HG03159 (cell line): ENCODE measurements around the gene DST.
A peak's percentile ranks its signal among the peaks of the same experiment; 100 is the strongest.

Experiments
- ATAC-seq: cut with Tn5 transposase; IDR thresholded peaks from one replicate; pipeline ENCODE4 v1.9.1; 2021; ENCODE audit warnings: mild to moderate bottlenecking, moderate library complexity; ENCODE audit not compliant: unreplicated experiment

Gene DST

DNA sequence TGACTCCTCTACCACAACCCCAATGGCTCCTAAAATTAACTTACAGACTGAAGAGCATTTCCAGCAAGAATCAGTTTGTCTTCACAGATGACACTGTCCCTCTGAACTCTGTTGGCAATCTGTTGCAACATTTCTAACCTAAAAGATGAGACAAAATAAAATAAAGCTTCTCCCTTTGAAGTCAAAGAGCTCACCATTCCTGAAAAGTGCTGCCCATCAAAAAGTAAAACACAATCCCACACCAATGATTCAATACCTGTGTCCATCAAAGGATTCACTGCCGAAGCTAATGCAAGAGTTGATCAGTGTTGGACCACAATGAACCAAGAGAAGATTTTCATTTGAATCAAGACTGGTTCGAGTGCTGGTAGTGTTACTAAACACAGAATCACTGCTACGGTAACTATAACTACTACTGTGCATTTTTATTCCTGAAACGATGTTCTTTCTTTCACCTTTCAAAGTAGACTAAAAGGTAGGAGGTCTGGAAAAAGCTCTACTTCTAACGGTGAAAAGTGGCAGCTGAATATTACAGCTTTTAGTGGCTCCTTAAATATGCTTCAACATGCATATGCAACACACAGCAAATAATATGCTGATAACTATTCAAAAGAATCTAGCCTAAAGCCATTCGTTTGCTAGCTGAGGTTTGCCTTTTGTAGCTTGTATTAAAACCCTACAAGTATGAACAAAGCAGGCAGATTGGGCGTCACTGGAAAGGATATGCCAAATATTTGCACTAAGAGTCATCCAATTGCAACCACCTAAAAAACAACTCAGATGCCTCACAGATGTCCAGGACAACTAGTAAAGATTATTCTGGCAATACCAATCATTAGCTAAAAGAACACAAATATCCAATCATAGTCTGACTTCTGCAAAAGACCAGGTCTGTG lies at the start of gene DST:
Gene DST, minus strand, starts transcription at position 524 of the 896 bp plus-strand sequence.
- ATAC-seq = no peak

DNA sequence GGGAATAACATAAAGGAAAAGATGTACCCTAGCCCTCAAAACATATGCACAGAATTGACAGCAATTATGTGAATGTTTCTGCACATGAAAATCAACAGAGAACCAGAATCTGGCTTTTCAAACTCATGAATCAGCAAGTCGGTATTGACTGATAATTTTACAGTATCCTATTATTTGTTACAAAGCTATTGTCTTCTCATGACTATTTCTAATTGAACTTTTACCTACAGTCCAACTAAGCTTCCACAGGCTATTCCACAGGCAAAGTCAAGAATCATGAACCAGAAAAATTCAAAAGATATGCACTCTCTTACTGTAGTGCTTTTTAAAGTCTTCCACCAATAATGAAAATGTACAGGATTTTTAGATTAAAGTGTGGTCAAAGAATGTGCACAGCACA lies 49.1 kb upstream of the DST start:
- ATAC-seq = no peak

DNA sequence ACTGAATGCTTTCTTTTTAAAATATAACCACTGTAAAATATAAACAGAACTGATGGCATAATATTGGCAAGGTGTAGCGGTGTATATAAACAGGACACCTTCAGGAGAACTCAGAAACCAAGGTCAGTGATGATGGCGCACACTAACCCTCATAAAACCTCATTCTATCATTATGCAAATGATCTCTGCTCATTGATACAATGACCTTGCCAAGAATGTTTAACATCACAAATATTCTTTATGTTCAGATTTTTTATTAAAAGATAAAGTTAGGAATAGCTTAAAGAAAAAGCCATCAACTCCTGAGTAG lies 48.6 kb upstream of the DST start:
- ATAC-seq = no peak

DNA sequence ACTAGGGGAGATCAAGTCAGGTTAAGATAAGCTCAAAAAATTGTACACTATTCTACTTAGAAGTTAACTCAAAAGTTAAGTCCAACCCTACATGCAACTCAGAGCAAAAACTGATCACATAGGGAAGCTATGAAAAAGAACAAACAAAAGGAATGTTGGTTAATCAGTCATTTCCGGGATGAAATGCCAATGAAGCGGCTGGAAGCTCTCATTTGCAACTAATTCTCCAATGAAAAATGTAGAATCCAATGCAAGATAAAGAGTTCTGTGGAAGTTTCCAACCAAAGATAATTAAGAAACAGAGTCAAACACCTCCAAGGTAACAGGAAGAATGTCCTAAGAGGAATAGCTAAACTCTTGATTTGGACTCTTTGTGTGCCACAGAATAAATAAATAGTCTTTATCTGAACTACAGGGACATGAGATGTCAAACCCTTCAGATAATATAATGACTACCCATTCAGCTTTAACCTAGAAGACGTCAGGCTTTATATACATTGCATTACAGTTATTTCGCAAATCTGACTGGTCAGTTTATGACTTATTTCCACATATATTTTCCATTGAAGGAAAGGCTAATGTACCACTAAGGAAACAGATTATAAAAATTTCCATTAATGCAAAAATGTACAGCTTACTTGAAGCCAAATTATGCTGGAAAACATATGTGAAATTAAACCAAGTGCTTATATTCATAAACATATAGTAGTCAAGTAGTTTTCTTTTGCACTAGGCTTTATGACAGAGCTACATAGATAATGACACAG lies 48.0 kb upstream of the DST start:
- ATAC-seq = no peak

DNA sequence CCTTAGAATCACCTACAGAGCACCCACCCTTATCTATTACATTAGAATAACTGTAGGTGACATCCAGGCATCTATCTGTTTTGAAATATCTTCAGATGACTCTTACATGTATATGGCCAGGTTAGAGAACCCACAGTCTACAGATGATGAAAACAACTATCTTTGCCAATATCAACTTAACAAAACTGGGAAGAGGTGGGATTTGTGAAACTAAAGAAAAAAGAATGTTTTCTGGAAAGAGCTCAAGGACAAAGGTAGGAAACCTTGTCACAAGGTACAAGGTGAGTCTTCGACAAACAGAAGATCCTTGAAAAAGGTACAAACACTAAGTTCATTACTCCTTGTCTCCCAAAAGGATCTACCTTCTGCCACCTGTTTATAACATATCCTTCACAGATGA lies 47.0 kb upstream of the DST start:
- ATAC-seq = no peak

DNA sequence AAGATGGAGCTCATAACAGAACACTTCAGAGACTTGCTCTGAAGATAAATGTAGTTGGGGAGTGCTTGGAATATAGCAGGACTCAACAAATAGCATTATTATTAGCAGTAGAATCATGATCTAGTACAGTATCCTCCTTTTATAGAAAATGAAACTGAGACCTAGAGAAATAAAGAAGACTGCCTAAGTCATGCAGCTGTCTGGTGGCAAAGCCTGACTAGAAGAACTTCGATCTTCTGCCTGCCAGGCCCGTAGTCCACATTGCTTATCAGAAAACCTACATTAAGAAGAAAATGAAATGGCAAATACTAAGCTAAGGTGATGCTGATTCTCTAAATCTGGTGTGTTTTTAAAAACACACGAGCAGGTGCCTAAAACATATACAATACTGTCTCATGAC lies 46.4 kb upstream of the DST start:
- peak; percentile 71 for ATAC-seq

DNA sequence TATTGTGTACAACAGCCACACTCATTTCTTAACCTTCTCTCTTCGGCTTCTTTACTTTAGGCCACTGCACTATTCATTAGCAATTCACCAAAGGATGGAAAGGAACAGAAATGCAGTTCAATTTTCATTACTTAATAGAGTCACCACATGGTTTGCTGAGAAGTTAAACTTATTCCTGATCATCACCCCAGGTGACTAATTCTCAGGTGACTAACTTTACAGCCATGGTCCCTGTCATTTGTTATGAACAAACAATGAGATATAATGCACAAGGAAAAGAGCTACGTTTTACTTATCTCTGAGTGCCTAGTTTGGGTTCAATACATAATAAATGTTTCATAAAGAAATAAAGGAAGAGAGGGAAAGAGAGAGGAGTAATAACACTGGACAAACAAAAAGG lies 45.8 kb upstream of the DST start:
- no peak for ATAC-seq

DNA sequence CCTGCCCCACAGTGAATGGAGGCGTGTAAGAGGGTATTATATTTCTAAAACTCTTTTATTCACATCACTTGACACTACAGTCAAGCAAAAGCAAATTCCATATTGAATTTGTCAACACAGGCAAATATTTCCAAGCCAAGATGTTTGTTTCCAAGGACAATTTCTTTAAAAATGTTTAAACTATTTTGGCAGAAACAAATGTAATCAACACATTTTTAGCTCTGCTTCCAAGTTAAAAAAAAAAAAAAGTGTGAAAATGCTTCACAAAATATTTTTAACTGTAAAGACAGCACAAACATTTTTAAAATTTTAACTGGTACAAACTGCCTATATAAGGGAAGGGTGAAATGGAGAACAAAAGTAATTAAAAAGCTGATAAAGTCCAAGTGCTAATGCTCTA lies 44.9 kb upstream of the DST start:
- ATAC-seq = no peak

DNA sequence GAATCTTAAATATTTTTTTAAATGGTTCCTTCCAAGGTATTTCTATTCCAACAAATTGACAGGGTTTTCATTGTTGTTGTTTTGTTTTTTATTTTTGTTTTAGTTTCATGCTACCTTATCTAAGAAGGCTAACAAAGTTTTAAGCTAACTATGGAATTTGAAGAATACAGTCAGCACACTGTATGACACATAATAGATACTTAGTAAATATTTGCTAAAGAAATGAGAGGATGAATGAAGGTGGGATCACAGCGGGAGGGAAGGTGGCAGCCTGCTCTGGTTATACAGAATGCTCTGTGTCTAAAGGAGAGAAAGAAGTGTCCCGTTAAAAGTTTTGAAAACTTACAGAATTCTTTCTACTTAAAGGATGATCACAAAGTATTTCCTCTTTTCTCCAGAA lies 43.7 kb upstream of the DST start:
- ATAC-seq = no peak

DNA sequence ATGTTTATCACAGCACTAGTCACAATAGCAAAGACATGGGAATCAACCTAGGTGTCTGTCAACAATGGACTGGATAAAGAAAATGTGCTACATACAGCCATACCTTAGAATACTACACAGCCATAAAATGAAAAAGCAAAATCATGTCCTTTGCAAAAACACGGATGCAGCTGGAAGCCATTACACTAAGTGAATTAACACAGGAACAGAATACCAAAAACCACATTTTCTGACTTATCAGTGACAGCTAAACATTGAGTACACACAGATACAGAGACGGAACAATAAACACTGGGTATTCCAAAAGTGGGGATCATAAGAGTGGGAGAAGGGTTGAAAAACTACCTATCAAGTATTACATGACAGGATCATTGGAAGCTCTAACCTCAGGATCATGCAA lies 43.3 kb upstream of the DST start:
- ATAC-seq = no peak

DNA sequence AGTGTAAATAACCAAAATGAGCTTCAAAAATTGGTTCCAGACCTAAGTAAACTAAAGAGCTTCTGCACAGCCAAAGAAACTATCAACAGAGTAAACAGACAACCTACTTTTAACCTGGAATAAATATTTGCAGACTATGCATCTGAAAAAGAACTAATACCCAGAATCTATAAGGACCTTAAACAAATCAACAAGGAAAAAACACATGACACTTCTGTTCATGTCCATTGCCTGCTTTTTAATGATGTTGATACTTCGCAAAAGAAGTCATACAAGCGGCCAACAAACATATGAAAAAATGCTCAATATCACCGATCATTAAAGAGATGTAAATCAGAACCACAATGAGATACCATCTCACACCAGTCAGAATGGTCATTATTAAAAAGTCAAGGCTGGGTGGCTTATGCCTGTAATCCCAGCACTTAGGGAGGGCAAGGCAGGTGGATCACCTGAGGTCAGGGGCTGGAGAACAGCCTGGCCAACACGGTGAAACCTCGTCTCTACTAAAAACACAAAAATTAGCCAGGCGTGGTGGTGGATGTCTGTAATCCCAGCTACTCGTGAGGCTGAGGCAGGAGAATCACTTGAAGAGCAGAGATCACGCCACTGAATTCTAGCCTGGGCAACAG lies 42.5 kb upstream of the DST start:
- ATAC-seq = no peak

DNA sequence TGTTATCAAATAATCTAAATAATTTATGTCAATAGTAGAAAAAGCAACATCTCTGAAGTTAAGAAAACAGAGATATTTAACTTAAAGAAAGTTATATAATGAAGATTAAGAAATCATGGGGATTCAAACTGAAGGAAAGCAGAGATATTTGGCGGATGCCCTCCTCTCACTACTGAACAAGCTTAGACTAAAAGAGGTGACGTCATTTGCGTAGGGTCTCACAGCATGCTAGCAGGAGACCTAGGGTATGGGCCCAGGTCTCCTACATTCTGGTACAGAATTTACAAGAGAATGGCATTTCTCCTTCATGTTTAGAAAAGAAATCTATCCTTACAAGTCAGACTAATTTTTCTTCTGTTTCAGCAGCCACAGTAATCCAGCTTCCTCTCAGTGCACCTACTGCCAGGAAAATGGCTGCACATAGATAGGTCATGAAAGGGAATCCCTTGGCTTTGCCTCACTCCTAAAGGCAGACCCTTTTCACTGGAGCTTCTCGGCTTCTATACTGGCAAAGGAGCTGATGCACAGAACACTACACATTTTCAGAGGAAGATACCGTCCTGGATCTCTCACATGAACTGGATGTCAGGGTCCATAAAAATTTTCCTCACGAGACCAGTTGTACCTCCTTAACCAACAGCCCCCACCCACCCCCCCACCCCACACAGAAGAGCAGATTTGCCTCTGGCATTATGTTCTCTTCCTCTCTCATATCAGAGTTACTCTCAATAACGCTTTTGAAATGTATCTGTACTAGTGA lies 41.8 kb upstream of the DST start:
- ATAC-seq = no peak

DNA sequence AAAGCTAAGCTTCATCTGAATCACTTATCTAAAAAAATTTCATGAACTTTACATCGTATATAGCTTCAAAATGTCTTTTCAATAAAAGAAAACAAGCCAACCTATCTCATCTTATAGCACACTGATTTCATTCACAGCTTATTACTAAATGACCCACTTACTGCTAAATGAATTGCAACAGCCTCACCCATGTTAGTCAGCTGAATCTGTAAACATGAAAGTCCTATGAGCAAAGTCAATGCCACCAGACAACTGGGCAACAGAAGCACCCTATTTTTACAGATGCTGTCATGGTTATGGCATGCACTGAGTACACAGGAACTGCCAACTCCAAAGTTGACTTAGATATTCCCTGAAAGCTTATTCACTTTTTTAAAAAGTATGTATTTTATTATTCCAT lies 41.2 kb upstream of the DST start:
- ATAC-seq = no peak

DNA sequence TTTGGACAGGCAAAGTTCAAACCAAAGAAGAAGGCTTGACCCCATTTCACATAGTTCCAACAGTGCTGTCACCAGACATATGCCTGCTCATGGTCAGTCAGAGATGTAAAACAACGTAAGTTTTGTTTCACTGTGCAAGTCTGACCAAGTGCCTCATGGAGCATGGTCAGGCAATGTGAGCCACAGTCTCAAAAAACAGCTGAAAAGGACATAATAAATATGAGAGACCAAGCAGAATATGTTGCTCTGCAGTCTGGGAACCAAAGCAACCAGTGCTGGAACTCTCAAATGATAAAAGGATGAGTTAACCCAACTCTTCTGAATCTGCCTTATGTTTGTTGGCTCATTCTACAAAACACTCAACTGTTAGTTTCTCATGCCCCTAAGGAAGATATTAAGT lies 39.9 kb upstream of the DST start:
- no peak for ATAC-seq

DNA sequence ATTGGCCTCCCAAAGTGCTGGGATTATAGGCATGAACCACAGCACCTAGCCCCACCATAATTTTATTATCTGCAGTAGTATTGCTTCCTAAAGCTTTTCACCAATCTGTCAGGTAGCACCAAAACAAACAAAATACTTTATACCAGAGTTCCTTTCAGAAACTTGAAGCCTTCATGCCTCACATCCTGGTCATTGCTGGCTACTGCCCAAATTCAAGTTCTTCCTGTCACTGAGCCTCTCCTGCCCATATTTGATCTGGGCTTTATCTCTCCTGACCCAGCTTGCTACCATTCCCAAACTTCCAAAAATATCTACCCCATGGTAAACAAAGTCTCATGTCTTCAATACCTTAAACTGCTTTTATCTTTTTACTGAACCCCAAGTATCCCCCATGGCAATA lies 34.9 kb upstream of the DST start:
- ATAC-seq = no peak

DNA sequence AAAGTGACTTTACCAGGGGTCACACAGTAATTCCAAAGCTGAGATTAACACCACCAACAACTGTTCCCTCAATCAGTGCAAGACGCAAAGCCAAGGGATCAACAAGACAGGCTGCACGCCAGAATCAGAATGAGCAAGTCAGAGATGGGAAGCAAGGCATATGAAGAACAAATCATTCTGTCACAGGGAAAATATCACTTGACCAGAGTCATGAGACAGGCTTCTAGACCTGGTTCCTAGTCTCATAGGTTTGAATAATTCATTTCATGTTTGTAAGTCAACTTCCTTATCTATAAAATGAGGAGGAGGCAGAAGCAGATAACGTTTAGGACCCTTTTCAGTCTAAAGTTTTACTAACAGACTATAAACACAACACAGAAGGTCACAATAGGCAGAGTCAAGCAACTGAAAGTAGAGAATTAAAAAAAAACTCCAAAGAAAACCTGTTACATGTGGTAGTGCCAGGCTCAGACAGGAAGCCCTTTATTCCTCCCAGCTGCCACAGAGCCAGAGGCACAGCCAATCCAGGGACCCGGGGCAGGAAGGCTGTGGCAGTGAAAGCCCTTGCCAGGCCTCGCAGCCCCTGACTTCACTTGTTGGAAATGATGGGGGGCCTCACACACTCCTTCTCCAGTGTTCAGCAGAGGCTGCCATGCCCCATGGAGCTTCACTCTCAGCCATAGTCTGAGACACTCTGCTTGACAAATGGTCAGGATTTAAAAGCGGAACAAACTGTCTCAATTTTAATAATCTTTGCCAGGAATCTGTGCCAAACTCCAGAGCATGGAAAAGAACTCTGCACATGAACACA lies 29.2 kb upstream of the DST start:
- no peak for ATAC-seq

DNA sequence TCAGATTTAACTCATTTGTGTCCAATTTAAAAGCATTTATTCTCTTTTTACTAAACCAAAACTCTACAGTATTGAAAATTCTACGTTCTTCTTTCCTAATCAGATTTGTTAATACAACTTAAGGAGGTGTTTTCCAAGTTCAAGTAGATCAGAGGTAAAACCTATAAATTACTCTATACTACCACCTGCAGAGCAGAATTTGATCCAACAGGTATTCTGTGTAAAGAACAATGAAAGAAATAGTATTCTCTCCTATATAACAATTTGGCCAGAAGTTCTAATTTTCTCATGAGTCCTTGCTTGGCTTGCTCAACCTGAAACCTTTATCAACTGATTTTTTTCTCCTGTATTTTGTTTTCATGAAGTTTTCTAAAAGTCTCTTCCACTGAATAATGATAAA lies 28.5 kb upstream of the DST start:
- ATAC-seq = no peak

DNA sequence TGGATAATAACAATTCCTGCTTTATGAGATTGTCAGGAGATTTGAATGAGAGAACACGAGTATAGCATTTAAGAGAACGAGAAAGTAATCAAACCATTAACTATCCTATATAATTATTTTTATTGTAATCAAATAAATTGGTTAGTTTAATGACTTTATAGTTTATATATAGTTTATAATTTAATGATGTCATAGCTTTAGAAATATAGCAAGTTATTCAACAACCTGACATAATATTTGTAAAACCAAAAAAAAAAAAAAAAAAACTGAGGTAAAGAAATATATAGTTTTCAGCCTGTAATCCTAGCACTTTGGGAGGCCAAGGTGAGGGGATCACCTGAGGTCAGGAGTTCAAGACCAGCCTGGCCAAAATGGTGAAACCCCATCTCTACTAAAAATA lies 26.4 kb upstream of the DST start:
- no peak for ATAC-seq

DNA sequence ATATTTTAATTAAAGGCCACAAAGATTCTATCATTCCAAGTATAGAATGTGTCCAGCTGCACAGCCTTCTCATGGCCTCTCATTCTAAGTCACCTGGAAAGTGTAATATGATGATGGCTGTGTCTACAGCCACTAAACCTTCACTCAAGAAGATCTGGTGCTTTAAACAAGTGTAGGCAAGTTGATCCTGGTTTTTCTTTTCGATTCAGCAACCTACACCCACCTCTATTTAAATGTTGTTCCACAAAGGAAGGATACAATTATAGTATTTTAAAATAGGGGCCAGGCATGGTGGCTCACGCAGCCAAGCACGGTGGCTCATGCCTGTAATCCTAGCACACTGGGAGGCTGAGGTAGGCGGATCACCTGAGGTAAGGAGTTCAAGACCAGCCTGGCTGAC lies 25.5 kb upstream of the DST start:
- ATAC-seq = no peak

DNA sequence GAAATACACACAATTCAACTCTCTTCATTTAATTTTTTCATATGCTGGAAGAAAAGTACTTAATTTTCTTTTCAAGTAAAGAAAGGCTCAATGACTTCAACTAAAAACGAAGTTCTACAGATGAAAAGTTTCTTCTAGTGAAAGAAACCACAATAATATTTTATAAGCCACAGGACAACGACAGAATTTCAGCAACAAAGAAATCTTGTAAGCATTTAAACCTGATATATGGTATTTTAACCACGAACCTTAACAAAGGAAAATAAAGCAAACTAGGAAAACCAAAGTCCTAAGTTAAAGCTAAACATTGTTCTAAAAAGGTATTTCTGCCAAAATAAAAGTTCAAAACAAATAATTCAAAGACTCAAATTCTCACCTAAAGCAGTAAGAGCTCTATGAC lies 24.6 kb upstream of the DST start:
- ATAC-seq = no peak

DNA sequence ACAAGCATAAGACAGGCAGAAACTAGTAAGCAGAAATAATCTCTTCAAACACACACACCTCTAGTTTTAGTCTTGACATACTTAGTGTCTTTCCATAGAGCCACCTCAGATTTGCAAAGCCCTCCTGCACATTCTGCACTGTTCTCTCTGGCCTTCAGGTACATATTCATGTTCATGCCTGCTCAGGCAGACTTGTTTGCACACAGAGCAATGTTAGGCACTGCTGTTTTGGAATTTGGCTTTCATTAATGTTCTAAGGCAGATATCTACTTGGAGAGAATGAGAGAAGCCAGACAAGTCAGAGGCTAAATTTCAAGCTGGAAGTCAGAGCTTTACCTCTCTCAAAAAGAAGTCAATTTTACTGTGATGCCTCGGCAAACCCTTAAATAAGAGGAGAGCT lies 21.3 kb upstream of the DST start:
- ATAC-seq = no peak
